NCI-H82 treated with DMSO at 0.1 percent for 48 hours (cell line): ENCODE data around the gene RPL26.
A peak's percentile ranks its signal among the peaks of the same experiment; 100 is the strongest.

Experiments used
- DNase-seq: peaks from one replicate; lab custom pipeline; 2025; ENCODE audit not compliant: unreplicated experiment; lab: John Stamatoyannopoulos, UW

Gene RPL26

DNA sequence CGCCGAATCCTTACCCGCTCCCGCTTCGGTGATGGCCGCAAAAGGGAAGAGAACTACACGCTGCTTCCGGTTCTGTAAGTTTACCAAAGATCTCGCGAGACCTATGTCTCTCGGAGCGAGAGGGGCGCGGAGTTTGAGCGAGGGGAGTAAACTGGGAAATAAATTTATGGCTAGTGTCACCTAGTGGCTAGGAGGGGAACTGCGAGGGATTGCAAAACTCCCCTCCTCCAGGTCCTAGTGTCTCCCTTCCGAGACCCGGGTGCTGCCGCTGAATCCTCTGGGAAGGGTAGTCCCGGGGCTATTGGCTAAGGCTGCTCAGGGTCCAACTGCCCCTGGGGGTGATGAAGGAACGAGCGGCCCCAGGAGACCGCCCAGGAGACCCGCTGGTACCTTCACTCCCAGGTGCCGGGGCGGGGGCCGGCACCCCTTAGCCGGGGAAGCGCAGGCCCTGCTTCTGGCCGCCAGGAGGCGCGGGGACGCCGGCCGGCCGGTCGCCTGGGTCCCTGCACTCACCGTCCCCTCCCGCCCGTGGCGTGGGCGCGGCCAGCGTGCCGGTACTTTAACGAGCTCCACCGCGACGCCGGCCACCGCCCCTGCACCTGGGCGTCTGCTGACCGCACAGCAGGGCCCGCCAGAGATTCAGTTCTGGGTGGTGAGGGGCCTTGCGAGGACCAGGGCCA is at the start of gene RPL26:
TSS of gene RPL26 (minus strand) at position 51 of the 680 bp plus-strand sequence. CDS start 883 bp downstream, outside the sequence.
- DNase-seq, result peak; percentile 99

DNA sequence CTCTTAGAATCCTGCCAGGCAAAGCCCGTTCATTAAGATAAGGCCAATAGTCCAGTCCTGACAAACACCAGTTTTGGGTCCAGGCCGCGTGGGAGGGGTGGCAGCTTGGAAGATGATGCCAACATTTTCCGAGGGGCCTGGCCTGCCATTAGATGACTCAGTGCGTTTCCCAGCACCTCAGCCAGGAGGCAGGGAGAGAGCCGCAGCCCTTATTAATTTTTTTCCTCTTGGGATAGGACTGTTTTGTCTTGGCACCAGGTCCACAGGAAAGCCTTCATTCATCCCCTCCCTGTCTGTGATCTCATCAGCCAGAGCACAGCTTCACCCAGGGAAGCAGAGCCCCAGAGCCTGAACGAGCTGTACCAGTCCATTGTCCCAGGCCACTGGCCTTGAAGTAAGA is 48.0 kb upstream of the RPL26 start:
- DNase-seq, result no peak

DNA sequence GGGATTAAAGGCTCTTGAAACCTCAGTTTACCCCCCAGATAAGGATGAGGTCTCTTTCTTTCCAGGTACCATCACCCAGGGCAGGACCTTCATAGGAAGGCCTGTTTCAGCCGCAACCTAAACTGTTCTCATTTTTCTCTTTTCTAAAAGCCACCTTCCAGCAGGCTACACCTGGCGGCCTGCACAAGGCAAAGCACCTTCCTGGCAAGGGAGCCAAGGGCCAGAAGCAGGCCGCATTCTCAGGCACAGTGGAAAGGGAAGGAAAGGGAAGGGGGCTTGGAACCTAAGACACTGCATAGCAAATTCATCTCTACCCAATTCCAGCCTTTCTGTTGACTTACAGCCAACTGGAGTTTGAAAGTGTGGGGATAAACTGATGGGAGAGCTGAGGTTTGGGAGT is 43.8 kb upstream of the RPL26 start:
- no peak for DNase-seq

DNA sequence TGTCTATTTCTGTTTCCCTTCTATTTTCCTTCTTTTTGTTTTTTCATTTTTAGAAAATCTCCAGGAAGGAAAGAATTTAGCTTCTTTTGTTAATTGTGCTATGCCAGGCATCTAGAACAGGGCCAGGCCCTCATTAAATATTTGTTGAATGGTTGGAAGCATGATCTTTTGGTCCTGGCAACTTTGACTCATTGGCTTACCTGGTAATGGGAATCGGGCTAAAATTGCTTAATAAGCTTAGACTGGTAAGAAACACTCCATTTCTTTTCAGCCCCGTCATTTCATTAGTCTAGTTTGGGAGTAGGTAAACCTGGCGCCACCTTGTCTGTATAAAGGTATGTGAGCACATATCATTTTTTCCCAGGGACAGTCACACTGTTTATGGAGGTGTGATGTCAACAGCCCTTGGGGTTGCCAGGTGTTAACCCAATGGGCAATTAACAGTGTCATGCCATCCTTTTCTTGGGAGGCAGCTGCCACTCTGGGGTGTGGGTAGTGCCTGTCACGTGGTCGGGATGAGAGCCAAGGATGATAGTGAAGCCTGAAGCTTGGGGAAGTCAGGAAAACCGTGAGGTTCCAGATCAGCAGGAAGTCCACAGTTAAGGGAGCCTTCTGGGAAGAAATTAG is 43.2 kb upstream of the RPL26 start:
- no peak for DNase-seq

DNA sequence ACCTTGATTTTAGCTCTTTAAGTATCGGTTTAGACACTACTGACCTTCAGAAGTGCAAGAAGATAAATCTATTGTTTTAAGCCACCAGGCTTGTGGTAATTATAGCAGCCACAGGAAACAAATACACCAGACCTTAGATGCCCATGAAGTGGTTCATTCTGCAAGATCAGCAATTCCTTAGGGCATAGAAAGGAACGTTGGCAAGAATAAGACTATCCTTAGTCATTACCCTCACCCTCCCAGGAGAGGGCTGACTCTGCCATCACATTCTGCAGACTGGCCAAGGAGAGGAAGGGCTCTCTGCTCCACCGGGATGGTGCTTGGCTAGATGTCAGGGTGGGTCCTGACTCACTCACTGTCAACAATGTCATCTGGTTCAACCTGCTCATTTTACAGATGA is 38.6 kb upstream of the RPL26 start:
- no peak for DNase-seq

DNA sequence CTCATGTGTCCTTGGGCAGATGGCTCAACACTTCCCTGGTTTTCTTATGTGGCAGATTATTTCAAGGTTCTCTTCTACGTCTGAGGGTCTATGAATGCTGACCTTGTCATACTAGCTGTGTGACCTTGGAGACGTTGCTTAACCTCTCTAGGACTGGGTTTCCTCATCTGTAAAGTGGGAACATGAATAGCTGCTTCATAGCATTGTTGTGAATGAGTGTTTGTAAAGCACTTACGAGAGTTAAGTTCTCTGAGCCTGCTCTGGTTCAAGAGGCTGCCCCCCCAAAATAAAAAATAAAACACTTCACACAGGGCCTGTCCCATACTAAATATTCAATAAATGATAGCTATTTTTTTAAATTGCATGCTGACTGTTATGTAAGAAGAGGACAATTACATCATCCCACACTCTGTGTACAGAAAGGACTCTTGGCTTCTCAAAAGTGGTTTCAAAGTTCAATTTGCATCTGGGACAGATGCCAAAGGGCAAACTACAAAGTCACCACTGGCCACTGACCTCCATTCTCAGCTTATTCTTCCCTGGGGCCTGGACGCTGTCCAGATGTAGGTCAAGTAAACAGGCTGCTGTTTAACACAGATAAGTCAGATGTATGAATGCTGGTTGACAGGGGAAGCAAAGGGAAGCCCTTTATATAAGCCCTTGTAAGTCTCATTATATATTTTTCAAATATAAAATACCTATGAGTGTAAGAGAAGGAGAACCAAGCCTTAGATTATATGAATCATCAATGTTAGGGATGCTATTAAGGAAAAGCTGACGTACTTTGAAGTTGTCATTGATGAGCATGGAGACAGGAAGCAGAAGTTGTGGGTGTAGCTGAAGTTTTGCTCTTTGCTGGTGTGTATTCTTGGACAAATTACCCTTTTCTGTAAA is 37.3 kb upstream of the RPL26 start:
- no peak for DNase-seq

DNA sequence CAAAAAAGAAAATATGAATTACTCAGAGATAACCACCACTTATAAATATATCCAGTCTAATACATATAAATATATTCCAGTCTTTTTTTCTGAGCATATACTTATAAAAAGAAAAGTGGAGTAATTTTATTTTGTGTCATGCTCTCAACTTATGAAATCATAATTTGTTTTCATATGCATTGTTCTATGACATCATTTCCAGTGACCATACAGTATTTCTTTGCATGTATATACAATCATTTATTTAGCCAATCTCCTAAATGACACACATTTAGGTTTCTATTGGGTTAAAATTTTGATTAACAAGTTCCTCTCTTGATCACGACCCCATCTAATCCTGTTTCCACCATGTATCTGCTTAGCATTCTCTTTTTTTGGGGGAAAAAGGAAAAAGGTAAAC is 36.3 kb upstream of the RPL26 start:
- DNase-seq, result no peak

DNA sequence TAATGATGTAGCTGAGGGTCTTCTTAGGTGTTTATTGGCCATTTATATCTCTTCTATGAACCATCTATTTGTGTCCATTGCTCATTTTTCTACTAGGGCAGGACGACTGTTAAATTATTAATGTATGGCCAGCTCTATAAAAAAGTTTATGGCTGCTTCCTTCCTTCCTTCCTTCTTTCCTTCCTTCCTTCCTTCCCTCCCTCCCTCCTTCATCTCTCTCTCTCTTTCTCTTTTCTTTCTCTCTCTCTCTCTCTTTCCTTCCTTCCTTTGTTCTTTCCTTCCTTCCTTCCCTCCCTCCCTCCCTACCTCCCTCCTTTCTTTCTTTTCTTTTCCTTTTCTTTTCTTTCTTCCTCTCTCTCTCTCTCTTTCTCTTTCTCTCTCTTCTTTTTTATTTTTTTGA is 35.5 kb upstream of the RPL26 start:
- no peak for DNase-seq

DNA sequence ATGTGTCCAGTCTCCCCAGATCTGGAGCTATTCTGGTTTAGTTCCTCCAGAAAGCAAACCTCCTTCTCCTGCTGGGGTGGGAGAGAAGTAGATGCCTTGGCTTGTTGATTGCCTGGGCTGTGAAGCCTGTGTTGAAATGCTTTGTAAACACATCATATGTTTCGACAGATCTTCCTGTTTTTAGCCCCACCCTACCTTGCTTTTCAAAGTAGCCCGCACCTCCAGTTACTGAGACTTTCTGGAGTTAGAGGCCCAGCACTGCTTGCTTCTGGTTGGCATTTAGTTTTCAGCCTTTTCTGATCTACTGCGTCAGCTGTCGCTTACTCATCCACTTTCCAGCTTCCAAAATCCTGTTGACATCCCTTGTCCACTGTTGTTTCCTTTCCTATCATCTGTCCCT is 34.8 kb upstream of the RPL26 start:
- DNase-seq, result no peak

DNA sequence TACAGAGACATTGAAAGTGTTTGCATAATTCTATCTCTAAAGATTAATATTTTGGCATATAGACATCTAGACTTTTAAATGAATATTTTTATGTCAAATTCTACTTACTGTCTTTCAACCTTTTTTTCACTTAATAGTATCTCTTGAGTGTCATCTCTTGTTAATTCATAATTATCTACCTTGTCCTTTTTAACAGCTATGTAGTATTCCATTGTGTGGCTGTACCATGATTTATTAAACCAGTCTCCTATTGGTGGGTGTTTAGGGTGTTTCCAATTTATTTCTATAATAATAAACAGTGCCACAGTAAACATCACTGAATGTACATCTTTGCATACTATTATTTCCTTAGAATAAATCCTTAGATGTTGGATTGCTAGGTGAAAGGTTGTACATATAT is 30.9 kb upstream of the RPL26 start:
- DNase-seq, result no peak

DNA sequence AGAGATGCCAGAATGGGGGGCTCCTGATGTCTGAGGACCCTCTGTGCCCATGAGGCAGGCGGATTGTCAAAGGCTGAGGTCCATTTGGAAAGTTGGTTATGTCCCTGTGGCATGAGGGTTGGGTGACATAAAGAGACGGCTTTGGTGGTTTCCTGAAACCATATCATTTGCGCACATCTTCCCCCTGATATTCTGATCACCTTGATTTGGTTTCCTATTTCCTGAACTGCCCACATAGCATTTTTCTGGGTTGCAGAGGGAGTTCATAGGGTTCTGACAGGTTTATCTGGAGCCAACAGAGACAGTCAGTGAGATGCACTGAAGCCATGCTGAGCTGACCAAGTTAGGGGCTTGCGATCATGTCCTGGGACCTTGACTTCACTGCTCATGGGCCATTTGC is 30.3 kb upstream of the RPL26 start:
- DNase-seq, result no peak

DNA sequence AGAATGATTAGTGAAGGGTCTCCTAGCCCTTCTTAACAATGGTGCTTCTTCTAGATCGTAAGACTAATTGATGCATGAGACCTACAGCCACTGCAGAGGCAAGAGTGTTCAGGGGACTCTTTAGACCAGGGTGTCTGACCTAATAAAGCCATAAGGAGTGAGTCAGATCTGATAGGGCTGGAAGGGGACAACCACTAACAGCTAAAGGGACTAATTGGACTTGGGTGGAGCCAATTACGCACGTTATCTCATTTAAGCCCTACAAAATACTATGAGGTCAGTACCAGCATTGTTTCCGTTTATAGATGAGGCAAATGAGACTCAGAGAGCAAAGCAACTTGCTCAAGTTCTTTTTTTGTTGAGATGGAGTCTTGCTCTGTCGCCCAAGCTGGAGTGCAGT is 29.1 kb upstream of the RPL26 start:
- peak; percentile 79 for DNase-seq

DNA sequence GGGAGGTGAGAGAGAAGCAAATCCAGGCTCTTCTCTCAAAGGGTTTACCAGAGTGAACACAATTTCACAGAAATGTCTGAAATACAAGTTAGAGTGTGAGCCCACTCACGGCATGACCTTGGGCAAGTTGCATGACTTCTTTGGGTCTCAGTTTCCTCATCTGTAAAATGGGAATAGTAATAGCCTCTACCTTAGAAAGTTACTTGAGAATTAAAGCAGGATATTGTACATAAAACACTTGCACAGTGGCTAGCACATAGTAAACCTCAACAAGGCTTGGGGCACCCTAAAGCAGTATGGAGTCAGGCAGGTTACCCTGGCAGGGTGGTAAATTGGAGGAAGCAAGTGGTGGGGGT is 27.9 kb upstream of the RPL26 start:
- no peak for DNase-seq

DNA sequence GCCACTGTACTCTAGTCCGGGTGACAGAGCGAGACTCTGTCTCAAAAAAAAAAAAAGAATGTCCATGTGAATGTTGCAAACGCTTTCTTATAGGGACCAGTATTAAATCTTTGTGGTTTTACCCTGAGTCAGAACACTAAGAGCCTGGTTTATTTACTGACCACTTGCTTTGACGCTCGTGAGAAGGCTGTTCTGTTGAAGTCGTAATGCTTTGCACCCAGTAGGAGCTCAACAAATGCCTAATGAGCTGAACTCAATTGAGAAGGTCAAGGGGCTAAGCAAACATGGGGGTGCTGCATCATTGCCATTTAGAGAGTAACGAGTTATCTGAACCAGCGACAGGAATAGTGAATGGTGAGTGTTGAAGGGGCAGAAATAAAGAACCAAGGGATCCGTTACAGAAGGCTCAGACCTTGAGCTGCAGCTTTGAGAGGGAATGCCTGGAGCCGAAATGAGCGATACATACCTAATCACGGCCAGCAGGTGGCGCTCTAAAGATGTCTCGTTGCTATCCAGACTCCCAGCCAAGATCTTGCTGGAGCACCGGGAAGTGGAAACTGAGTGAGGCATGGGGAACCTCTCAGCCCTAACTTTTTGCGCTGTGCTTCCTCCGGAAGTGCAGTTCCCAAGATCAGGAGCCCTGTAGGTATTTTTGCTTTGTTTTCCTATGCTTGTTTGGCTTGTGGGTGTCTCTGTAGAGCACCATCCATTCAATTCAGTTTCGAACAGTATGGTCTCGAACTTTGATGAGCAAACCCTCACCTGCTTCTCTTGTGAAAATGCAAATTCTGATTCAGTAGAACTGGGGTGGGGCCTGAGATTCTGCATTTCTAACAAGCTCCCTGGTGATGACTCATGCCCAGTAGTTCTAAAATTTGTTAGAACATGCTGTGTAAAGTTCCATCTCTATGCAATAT is 27.2 kb upstream of the RPL26 start:
- DNase-seq, result peak; percentile 84

DNA sequence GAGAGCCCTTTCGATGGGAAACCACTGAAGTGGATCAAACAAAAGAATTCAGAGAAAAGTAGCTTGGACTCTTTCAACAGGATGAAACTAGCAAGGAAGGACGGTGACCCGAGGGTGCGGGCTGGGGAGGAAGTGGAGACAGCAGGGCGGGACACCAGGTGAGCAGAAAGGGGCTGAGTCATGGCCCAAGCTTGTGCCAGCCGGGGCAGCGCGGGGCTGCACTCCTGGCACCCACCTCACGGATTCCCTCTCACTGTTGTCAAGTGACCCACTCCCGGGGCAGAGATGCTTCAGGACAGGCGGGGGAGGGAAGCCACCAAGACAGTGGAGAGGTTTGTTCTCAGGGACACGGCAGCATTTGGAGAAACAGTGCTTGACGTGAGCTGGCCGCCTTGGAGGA is 25.4 kb upstream of the RPL26 start:
- DNase-seq, result no peak

DNA sequence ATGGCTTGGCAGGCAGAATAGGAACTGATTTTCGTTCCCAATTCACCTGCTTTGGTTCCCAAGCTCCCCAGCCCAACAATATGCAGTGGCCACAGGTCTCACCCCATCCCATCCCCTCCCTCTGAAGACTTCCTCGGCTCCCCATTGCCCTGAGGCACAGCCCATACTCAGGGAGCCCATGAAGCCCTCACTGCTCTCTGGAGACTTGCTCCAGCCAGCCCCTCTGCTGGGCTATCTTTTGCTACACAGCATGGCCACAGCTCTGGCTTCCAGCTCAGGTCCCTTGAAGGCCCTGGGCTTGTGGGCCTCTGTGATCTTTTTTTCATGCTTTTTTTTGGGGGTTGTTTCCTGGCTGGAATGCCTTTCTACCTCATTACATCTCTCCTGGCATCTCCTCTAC is 23.2 kb upstream of the RPL26 start:
- DNase-seq, result no peak

DNA sequence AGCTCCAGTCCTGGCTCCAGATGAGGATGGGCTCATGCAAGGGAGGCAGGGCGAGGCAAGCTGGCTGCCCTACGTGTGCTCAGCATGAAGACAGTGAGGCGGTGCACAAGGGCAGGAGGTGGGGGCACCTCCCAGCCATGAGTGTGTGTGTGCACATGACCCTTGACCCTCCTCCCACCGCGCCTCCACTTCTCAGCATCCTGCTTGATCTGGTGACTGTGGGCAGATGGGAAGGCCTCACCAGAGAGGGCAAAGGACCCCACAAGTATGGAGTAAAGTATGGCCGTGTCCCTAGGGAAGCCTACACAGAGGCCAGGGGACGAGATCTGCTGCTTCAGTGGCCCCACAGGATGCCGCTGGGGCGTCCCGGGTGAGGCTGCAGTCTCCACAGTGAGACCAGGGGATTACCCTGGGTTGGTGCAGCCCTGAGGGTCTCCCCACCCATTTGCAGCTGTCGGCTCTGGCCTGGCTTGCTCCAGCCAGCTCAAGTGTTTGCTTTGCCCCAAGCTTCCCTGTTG is 22.6 kb upstream of the RPL26 start:
- DNase-seq, result no peak

DNA sequence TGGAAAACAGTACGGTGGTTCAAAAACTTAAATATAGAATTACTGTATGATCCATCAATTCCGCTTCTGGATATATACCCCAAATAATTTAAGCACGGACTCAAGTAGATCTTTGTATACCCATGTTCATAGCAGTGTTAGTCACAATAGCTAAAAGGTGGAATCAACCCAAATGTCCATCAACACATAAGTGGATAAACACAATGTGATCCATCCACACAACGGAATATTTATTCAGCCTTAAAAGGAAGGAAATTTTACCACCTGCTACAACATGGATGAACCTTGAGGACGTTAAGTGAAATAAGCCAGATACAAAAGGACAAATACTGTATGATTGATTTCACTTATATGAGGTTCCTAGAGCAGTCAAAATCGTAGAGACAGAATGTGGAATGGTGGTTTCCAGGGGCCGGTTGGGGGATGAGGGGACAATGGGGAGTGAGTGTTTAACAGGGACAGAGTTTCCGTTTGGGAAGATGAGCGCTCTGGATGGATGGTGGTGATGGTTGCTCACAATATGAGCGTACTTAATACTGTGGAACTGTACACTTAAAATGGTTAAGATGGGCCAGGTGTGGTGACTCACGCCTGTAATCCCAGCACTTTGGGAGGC is 20.0 kb upstream of the RPL26 start:
- no peak for DNase-seq

DNA sequence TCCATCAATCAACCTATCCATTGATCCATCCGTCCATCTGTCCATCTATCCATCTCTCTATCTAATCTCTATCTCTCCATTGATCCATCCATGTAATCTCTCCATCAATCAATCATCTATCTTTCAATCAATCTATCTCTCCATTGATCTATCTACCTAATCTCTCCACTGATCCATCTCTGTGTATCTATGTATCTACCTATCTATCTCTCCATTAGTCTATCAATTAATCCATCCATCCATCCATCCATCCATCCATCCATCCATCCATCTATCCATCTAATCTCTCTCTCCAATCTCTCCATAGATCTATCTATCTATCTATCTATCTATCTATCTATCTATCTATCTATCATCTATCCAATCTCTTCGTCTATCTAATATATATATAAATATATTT is 18.1 kb upstream of the RPL26 start:
- DNase-seq, result no peak

DNA sequence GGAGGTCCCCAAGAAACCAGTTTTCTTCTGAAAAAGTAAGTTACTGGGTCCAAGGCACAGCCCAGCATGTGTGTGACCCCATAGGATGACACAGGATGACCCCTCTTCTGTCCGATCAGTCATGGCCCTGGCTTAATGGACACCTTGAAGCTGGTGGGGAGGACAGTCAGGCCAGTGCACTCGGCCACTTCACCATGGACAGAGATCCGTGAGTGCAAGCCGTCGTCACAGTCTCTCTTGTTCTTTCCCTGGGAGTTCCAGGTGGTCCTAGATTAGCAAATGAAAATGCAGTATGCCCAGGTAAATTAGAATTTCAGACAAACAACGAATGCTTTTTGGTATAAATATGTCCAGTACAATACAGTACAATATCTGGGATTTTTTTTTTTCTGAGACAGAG is 16.0 kb upstream of the RPL26 start:
- no peak for DNase-seq
